H1 (cell line): ENCODE measurements around the gene PCCA. TPM values are rescaled to one million over a fixed set of nuclear protein-coding genes. Genes with fewer than 3 reads are reported as not detected.

ENCODE experiments used
- JUND ChIP-seq: IDR thresholded peaks from 2 replicates; pipeline ENCODE4 v1.6.1; 2011; ENCODE audit warnings: mild to moderate bottlenecking, improper control_type of control experiment, low read length
- POLR2AphosphoS5 ChIP-seq: IDR thresholded peaks from 2 replicates; pipeline ENCODE4 v1.6.1; 2011; ENCODE audit warnings: low read depth, low read length
- TAF1 ChIP-seq: IDR thresholded peaks from 2 replicates; pipeline ENCODE4 v1.6.1; 2011; ENCODE audit warnings: mild to moderate bottlenecking, low read depth, low read length
- TCF12 ChIP-seq: IDR thresholded peaks from 2 replicates; pipeline ENCODE4 v1.6.1; 2011; ENCODE audit warnings: low read depth, mild to moderate bottlenecking, low read length
- polyA plus RNA-seq, 7 experiments: library from polyadenylated mRNA; depleted of rRNA in 3 of 7; stranded (reverse) in 5 of 7; unstranded in 2 of 7; fragments of >200 nt in 5 of 7; fragments of 200-250 nt in 2 of 7; gene quantifications; 1 replicate in 5 of 7; 2 replicates in 1 of 7; 4 replicates in 1 of 7; pipeline versions ENCODE4 v1.2.1 to v1.2.3, GENCODE V29; 2011 to 2013; ENCODE audit warnings: missing spikeins in 2 of 7, mixed read lengths in 2 of 7
- total RNA-seq: library from RNA; stranded (reverse); fragmentation: NEBNext Ultra II Directional; extraction: Animal tissue kit (Norgen Biotek cat#: 25700); gene quantifications from 2 replicates; pipeline ENCODE4 v1.2.1, GENCODE V29; 2021

The PCCA gene
- total and polyA plus RNA-seq, 2 of the 8 experiments (the other 6 are each of a cell fraction or from before 2014, with no cell fraction given), result 18.4 to 49.8 TPM

DNA sequence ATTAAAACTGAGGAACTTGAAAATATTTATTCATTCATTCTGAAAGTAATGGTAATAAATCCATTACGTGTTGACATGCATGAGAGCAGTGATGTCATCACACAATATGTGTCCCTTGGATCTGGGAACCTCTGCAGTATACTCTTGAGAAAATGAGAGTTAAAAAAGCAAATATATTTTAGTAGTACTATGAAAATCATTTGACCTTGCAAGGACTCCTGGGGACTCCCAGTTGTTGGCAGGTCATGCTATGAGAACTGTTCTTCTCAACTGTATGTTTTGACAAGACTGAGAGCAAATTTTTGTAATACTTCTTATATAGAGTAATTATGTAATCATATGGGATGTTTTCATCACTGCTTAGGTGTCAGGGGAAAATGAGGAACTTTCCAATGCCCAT is 249.4 kb downstream of the PCCA start (continued):
- no peak for TF ChIP-seq TCF12
- TF ChIP-seq TAF1, result no peak
- TF ChIP-seq JUND, result no peak
- TF ChIP-seq POLR2AphosphoS5, result no peak
